Neural progenitor cell (in vitro differentiated cells): ENCODE measurements around the gene PAX5. TPM values are rescaled to one million over a fixed set of nuclear protein-coding genes. Genes with fewer than 3 reads are reported as not detected.

Source experiments
- DNase-seq: peaks from one replicate; pipeline ENCODE4 v3.0.0-alpha.2; 2016; ENCODE audit warnings: low spot score
- H2AFZ ChIP-seq: fragments of 200-600 bp; sonication (generic); replicated peaks from 2 replicates; pipeline ENCODE4 v1.6.1; 2016; ENCODE audit warnings: antibody characterized with exemption
- H3F3A ChIP-seq: fragments of 200-600 bp; sonication (generic); 2 replicates; pipeline ENCODE4 v1.6.1; 2016; ENCODE audit warnings: antibody characterized with exemption, low read depth
- H3K27ac ChIP-seq: fragments of 200-600 bp; sonication (generic); 2 replicates; pipeline ENCODE4 v1.5.1; 2016; ENCODE audit warnings: mild to moderate bottlenecking
- H3K27me3 ChIP-seq: fragments of 200-600 bp; sonication (generic); 2 replicates; pipeline ENCODE4 v1.6.1; 2016; ENCODE audit warnings: mild to moderate bottlenecking, moderate library complexity
- H3K36me3 ChIP-seq: fragments of 200-600 bp; sonication (generic); 2 replicates; pipeline ENCODE4 v1.5.1; 2016
- H3K4me1 ChIP-seq: fragments of 200-600 bp; sonication (generic); 2 replicates; pipeline ENCODE4 v1.6.1; 2016; ENCODE audit warnings: mixed run types
- H3K4me2 ChIP-seq: fragments of 200-600 bp; sonication (generic); 2 replicates; pipeline ENCODE4 v1.6.1; 2016
- H3K4me3 ChIP-seq: fragments of 200-600 bp; sonication (generic); 2 replicates; pipeline ENCODE4 v1.5.1; 2016
- H3K79me2 ChIP-seq: fragments of 200-600 bp; sonication (generic); 2 replicates; pipeline ENCODE4 v1.6.1; 2016; ENCODE audit warnings: low read depth
- H3K9ac ChIP-seq: fragments of 200-600 bp; sonication (generic); 2 replicates; pipeline ENCODE4 v1.6.1; 2016
- H3K9me3 ChIP-seq: fragments of 200-600 bp; sonication (generic); 2 replicates; pipeline ENCODE4 v1.5.1; 2016; ENCODE audit warnings: low read depth
- H4K20me1 ChIP-seq: fragments of 200-600 bp; sonication (generic); 2 replicates; pipeline ENCODE4 v1.6.1; 2016; ENCODE audit warnings: low read depth
- H3K27ac Mint-ChIP-seq: 3 replicates; pipeline ENCODE4 v1.8.0; 2021; ENCODE audit warnings: mixed read lengths
- H3K27me3 Mint-ChIP-seq: 2 replicates; pipeline ENCODE4 v1.8.0; 2022; ENCODE audit warnings: low read depth, mild to moderate bottlenecking, inconsistent platforms, moderate library complexity, mixed read lengths; ENCODE audit not compliant: insufficient read depth
- H3K36me3 Mint-ChIP-seq: 3 replicates; pipeline ENCODE4 v1.8.0; 2021; ENCODE audit warnings: mixed read lengths
- H3K4me1 Mint-ChIP-seq: 3 replicates; pipeline ENCODE4 v1.8.0; 2021; ENCODE audit warnings: mixed read lengths
- H3K4me3 Mint-ChIP-seq: 3 replicates; pipeline ENCODE4 v1.8.0; 2021; ENCODE audit warnings: mild to moderate bottlenecking, moderate library complexity, mixed read lengths
- H3K9me3 Mint-ChIP-seq: 3 replicates; pipeline ENCODE4 v1.8.0; 2020; ENCODE audit warnings: mixed read lengths
- EZH2 ChIP-seq: fragments of 200-600 bp; sonication (generic); IDR thresholded peaks from 2 replicates; pipeline ENCODE4 v1.6.1; 2017; ENCODE audit warnings: antibody characterized with exemption, mild to moderate bottlenecking, moderate library complexity
- EZH2phosphoT487 ChIP-seq: fragments of 200-600 bp; sonication (generic); IDR thresholded peaks from 2 replicates; pipeline ENCODE4 v1.6.1; 2017; ENCODE audit warnings: antibody characterized with exemption
- total RNA-seq: library from RNA; depleted of rRNA; stranded (reverse); fragments of >200 nt; gene quantifications from 2 replicates; pipeline ENCODE4 v1.2.3, GENCODE V29; 2015; ENCODE audit warnings: low replicate concordance
- TF ChIP-seq, protein P1 (sequence below): fragments of 200-600 bp; sonication (generic); IDR thresholded peaks from 2 replicates; pipeline ENCODE4 v1.5.1; 2017; ENCODE audit warnings: antibody characterized with exemption, mild to moderate bottlenecking

PAX5 gene
- total RNA-seq, 1 donor from 2014 or later: not detected

DNA sequence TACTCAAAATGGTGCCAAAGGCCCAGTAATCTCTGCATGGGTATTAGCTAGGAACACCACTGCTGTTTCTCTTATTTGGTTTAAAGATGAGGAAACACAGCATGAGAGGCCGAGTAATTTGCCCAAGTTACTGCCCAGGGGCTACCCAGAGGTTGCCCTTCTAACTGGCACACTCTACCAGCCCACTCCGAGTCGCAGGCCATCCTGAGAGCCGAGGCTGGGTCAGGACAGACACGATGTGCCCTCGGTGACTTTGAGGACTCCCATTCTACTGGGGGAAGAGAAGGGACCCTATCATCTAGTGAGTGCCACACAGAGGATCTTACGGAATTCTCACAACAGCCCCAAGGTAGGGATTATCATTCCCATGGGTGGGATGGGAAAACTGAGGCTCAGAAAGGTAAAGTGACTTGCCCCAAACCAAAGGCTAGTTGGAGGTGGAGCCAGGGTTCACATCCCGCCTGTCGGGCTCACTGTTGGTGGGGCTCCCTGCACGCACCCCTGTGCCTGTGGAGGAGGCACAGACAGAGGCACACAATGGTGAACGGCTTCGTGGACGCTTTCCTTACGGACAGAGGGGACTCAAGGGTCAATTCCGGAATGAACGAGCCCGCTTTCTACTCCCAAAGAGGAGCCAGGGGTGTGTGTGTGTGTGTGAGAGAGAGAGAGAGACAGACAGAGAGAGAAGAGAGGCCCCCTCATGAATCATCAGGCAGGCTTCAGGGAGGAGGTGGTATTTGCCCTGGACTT, 236.4 kb downstream of the PAX5 start:
- no peak for DNase-seq
- no peaks in the 10 kb centered on the region for H3K79me2 ChIP-seq
- no peak overlapping the region for H2AFZ ChIP-seq
- H3K27me3 Mint-ChIP-seq: peaks cover 4% of the 10 kb centered on the region
- H3K4me3 ChIP-seq: no peak overlapping the region
- no peaks in the 10 kb centered on the region for H3K36me3 ChIP-seq
- H3K4me3 Mint-ChIP-seq: no peak overlapping the region
- H3K4me2 ChIP-seq: no peak overlapping the region
- H3K4me1 ChIP-seq: no peaks in the 10 kb centered on the region
- H3K9ac ChIP-seq: no peak overlapping the region
- no peak overlapping the region for H3K27ac ChIP-seq
- TF ChIP-seq, protein P1, sequence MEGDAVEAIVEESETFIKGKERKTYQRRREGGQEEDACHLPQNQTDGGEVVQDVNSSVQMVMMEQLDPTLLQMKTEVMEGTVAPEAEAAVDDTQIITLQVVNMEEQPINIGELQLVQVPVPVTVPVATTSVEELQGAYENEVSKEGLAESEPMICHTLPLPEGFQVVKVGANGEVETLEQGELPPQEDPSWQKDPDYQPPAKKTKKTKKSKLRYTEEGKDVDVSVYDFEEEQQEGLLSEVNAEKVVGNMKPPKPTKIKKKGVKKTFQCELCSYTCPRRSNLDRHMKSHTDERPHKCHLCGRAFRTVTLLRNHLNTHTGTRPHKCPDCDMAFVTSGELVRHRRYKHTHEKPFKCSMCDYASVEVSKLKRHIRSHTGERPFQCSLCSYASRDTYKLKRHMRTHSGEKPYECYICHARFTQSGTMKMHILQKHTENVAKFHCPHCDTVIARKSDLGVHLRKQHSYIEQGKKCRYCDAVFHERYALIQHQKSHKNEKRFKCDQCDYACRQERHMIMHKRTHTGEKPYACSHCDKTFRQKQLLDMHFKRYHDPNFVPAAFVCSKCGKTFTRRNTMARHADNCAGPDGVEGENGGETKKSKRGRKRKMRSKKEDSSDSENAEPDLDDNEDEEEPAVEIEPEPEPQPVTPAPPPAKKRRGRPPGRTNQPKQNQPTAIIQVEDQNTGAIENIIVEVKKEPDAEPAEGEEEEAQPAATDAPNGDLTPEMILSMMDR: no peak
- TF ChIP-seq EZH2 (no peak), EZH2phosphoT487 (no peak)
- H3F3A ChIP-seq: no peaks in the 10 kb centered on the region
- no peaks in the 10 kb centered on the region for H4K20me1 ChIP-seq
- no peaks in the 10 kb centered on the region for H3K9me3 ChIP-seq
- H3K27ac Mint-ChIP-seq: no peak overlapping the region
- peaks cover 7% of the 10 kb centered on the region for H3K9me3 Mint-ChIP-seq
- no peaks in the 10 kb centered on the region for H3K27me3 ChIP-seq
- H3K4me1 Mint-ChIP-seq: peaks cover 7% of the 10 kb centered on the region
- H3K36me3 Mint-ChIP-seq: no peaks in the 10 kb centered on the region

DNA sequence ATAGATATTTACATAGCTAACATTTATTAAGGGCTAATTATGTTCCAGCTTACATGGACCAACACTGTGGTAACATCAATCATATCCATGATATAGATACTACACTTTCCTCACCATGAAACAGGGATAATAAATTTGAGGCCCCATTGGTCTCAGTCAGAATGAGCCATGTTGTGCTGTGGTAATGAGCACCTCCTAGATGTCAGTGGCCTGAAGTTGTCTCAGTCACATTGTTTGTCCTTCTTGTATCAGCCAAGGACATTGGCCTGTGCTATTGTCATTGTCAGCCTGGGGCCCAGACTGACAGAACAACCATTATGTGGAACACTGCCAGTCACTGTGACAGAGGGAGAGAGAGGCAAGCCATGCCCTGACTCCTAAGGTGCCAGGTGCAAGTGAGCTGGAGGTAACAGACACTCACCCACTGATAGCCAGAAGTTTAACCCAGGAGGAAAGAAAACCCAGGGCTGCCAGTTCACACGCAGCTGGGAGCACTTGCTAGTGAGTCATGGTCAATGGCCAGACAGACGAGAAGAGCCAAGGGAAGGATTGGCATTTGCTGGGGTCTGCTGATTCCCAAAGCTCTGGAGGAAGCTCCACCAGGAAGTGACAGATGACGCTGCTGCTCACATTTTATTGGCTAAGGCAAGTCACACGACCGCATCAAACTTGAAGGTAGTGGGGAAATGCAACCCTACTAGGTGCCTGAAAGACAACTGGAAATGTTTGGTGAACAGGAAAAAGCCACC, 237.2 kb downstream of the PAX5 start:
- Histone ChIP-seq H3K36me3 (no peaks in the 10 kb centered on the region), H4K20me1 (no peaks in the 10 kb centered on the region), H3K27me3 (no peaks in the 10 kb centered on the region), H3K9me3 (no peaks in the 10 kb centered on the region), H3K4me3 (no peak overlapping the region), H3K27ac (no peak overlapping the region), H3F3A (no peaks in the 10 kb centered on the region), H3K79me2 (no peaks in the 10 kb centered on the region), H3K9ac (no peak overlapping the region), H3K4me1 (peaks cover 3% of the 10 kb centered on the region), H2AFZ (no peak overlapping the region), H3K4me2 (no peak overlapping the region)
- Mint-ChIP-seq H3K4me3 (no peak overlapping the region), H3K36me3 (no peaks in the 10 kb centered on the region), H3K27ac (no peak overlapping the region), H3K27me3 (peaks cover 7% of the 10 kb centered on the region), H3K4me1 (peaks cover 2% of the 10 kb centered on the region), H3K9me3 (peaks cover 6% of the 10 kb centered on the region)
- DNase-seq: no peak
- TF ChIP-seq EZH2phosphoT487 (no peak), EZH2 (no peak)
- TF ChIP-seq, protein P1: no peak

DNA sequence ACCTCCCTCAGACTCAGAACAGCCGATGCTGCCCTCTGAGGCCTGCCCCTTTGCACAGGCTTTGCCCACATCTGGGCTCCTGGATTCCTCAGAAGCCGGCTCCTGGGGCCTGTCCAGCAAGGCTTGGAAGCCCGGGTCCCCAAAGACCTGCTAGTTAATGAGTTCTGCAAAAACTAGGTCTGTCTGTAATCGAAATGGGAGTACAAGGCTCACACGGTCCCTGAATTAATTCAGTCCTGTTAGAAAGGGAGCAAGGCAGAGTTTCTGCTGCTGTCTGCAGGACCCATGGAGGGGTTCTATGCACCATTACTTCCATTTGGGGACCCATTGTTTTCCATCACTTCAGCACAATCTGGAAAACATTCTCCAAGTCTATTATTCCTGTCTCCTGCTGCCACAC, 239.6 kb downstream of the PAX5 start:
- H3K4me3 Mint-ChIP-seq: no peak overlapping the region
- Histone ChIP-seq H3K4me1 (peaks cover 13% of the 10 kb centered on the region), H3K27ac (no peak overlapping the region), H3K9me3 (no peaks in the 10 kb centered on the region), H3F3A (no peaks in the 10 kb centered on the region), H3K4me3 (no peak overlapping the region), H3K36me3 (no peaks in the 10 kb centered on the region), H3K27me3 (no peaks in the 10 kb centered on the region), H3K79me2 (no peaks in the 10 kb centered on the region), H4K20me1 (no peaks in the 10 kb centered on the region), H2AFZ (no peak overlapping the region), H3K4me2 (no peak overlapping the region), H3K9ac (no peak overlapping the region)
- H3K27me3 Mint-ChIP-seq: peaks cover 9% of the 10 kb centered on the region
- H3K36me3 Mint-ChIP-seq: no peaks in the 10 kb centered on the region
- peaks cover 6% of the 10 kb centered on the region for H3K9me3 Mint-ChIP-seq
- DNase-seq: no peak
- no peak overlapping the region for H3K27ac Mint-ChIP-seq
- peaks cover 12% of the 10 kb centered on the region for H3K4me1 Mint-ChIP-seq
- TF ChIP-seq EZH2phosphoT487 (no peak), EZH2 (no peak)
- TF ChIP-seq, protein P1: no peak
